Adrenal gland (tissue), 5 donors: ENCODE data around the gene ADGRE3.

Experiments used
- POLR2A ChIP-seq, 2 donors: fragments of 450-650 bp; IDR thresholded peaks; one replicate each; pipeline ENCODE4 v1.6.1; 2017; ENCODE audit warnings: antibody characterized with exemption in 2 of 2, mild to moderate bottlenecking in 2 of 2, moderate library complexity in 1 of 2
- TF ChIP-seq, protein P1 (sequence below), 6 experiments: fragments of 450-650 bp in 4 of 6; fragments of 200-600 bp in 2 of 6; sonication (generic) in 1 of 6; IDR thresholded peaks; 1 replicate in 5 of 6; 2 replicates in 1 of 6; pipeline versions ENCODE4 v1.5.1 to v1.8.0; 2016 to 2021; ENCODE audit warnings: antibody characterized with exemption in 6 of 6, mild to moderate bottlenecking in 2 of 6, moderate library complexity in 1 of 6
- donor health status: DM: no; HTN: no; CAD: no.

DNA sequence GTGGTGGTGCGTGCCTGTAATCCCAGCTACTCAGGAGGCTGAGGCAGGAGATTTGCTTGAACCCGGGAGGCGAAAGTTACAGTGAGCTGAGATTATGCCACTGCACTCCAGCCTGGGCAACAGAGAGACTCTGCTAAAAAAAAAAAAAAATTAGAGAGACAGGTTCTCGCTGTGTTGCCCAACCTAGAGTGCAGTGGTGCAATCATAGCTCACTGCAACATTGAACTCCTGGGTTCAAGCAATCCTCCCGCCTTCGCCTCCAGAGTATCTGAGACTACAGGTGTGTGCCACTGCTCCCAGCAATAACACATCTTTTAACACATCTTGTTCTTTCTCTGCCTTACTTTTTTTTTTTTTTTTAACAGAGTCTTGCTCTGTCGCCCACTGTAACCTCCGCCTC is 59.0 kb downstream of the ADGRE3 start:
- TF ChIP-seq, protein P1, sequence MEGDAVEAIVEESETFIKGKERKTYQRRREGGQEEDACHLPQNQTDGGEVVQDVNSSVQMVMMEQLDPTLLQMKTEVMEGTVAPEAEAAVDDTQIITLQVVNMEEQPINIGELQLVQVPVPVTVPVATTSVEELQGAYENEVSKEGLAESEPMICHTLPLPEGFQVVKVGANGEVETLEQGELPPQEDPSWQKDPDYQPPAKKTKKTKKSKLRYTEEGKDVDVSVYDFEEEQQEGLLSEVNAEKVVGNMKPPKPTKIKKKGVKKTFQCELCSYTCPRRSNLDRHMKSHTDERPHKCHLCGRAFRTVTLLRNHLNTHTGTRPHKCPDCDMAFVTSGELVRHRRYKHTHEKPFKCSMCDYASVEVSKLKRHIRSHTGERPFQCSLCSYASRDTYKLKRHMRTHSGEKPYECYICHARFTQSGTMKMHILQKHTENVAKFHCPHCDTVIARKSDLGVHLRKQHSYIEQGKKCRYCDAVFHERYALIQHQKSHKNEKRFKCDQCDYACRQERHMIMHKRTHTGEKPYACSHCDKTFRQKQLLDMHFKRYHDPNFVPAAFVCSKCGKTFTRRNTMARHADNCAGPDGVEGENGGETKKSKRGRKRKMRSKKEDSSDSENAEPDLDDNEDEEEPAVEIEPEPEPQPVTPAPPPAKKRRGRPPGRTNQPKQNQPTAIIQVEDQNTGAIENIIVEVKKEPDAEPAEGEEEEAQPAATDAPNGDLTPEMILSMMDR (IDR thresholded peaks at IDR 0.05) = no peak
- TF ChIP-seq POLR2A (IDR thresholded peaks at IDR 0.05) = no peak
